Thyroid gland (tissue), 4 donors: ENCODE measurements around the gene CCNQ. TPM values are rescaled to one million over a fixed set of nuclear protein-coding genes. Genes with fewer than 3 reads are reported as not detected.

Source experiments
- DNase-seq, 2 donors: peaks; one replicate each; pipeline ENCODE4 v3.0.0-alpha.2; 2019
- H3K27ac ChIP-seq, 3 donors: fragments of 200-600 bp; sonication (generic); 1 replicate in 2 of 3; 2 replicates in 1 of 3; pipeline ENCODE4 v1.5.1; 2016 to 2019; ENCODE audit warnings: mild to moderate bottlenecking in 1 of 3, moderate library complexity in 1 of 3
- H3K27me3 ChIP-seq: fragments of 200-600 bp; sonication (generic); one replicate; pipeline ENCODE4 v1.5.1; 2019
- H3K36me3 ChIP-seq, 2 donors: fragments of 200-600 bp; sonication (generic); one replicate each; pipeline ENCODE4 v1.5.1; 2016 to 2019
- H3K4me1 ChIP-seq, 2 donors: fragments of 200-600 bp; sonication (generic); one replicate each; pipeline ENCODE4 v1.5.1; 2017 to 2019
- H3K4me3 ChIP-seq, 3 donors: fragments of 200-600 bp; sonication (generic); replicated peaks in 1 of 3; 1 replicate in 2 of 3; 2 replicates in 1 of 3; pipeline ENCODE4 v1.5.1; 2016; ENCODE audit warnings: mild to moderate bottlenecking in 1 of 3
- H3K9me3 ChIP-seq: fragments of 200-600 bp; sonication (generic); one replicate; pipeline ENCODE4 v1.5.1; 2017
- CTCF ChIP-seq, 6 experiments: fragments of 200-600 bp in 3 of 6; fragments of 450-650 bp in 3 of 6; sonication (generic) in 3 of 6; IDR thresholded peaks; one replicate each; pipeline ENCODE4 v1.5.1; 2016 to 2019; ENCODE audit warnings: antibody characterized with exemption in 6 of 6, mild to moderate bottlenecking in 2 of 6, inconsistent platforms in 1 of 6, moderate library complexity in 1 of 6
- POLR2A ChIP-seq, 2 donors: fragments of 450-650 bp; IDR thresholded peaks; one replicate each; pipeline ENCODE4 v1.6.1; 2017; ENCODE audit warnings: antibody characterized with exemption in 2 of 2, mild to moderate bottlenecking in 2 of 2, moderate library complexity in 1 of 2
- WGBS, 2 donors: methylation state at CpG; one replicate each; pipeline ENCODE4 v1.1.5; 2017; 5-methylcytosine and 5-hydroxymethylcytosine counted together
- intact Hi-C: fragments of 100-400 bp; cut with DNase I; formaldehyde crosslinking; loops from one replicate; pipeline ENCODE4 v1.15.1; 2023
- total RNA-seq, 4 donors: library from RNA; depleted of rRNA; stranded (reverse); fragments of >200 nt; gene quantifications; one replicate each; pipeline ENCODE4 v1.2.3, GENCODE V29; 2016

CCNQ gene
- total RNA-seq, 4 donors from 2014 or later = 22.0 to 43.3 (median 33.0) TPM

DNA sequence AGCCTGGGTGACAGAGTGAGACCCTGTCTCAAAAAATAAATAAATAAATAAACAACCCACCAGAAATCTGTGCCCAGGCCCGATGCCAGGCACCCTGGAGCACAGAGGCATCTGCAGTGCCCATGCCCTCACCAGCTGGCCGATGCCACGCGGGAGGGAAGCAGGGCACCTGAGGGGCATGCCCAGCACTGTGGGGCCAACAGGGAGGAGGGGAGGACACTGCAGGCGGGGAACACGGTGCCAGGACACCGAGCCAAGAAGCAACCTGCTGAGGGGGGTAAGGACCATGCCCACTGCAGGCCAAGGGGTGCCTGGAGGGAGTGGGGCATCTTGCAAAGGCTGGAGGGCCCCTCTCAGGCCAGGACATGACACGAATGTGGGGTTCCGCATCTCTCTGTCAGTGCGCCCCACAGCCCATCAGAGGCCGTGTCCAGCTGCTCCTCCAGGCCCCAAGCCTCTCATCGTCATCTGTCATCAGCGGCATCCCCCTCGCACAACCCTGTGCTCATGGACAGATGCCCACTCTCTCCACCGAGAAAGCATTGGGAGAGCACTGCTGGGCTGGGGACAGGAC, 34.8 kb upstream of the CCNQ start:
- 71 to 79% methylated on average over 4 to 11 of the region's 15 CpGs for WGBS, 2 donors

DNA sequence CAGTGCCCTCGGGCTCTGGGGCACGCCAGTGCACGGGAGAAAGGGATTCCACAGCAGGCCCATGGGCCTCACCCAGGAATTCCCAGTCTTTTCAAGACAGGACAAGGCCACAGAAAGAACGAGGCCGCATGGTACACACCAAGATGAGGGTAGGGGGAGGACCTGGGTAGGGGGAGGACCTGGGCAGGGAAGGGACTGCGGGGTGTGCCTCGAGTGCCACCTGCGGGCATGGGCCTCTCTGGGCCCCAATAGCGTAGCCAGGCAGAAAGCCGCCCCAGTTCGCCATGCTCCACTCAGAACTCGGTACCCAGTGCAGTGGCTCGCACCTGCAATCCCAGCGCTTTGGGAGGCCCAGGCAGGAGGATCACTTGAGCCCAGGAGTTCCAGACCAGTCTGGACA, 34.1 kb upstream of the CCNQ start:
- intact Hi-C loops = no loop called here
- WGBS, 2 donors = 96 to 100% methylated on average over 3 to 4 of the region's 14 CpGs
- DNase-seq = no peak
- H3K4me3 ChIP-seq = no peak overlapping the region
- no peaks in the 10 kb centered on the region for H3K27me3 ChIP-seq
- TF ChIP-seq POLR2A (IDR thresholded peaks at IDR 0.05) (no peak), CTCF (IDR thresholded peaks at IDR 0.05) (no peak)
- no peaks in the 10 kb centered on the region for H3K36me3 ChIP-seq
- no peak overlapping the region for H3K27ac ChIP-seq
- H3K9me3 ChIP-seq = no peaks in the 10 kb centered on the region
- H3K4me1 ChIP-seq = no peaks in the 10 kb centered on the region

More for the DNA sequence above, 34.8 kb upstream of the CCNQ start:
- intact Hi-C loops = no loop called here
- Histone ChIP-seq H3K4me3 (no peak overlapping the region), H3K9me3 (no peaks in the 10 kb centered on the region), H3K27ac (no peak overlapping the region), H3K36me3 (no peaks in the 10 kb centered on the region), H3K27me3 (no peaks in the 10 kb centered on the region), H3K4me1 (no peaks in the 10 kb centered on the region)
- DNase-seq = no peak
- no peak for TF ChIP-seq POLR2A (IDR thresholded peaks at IDR 0.05)
- no peak for TF ChIP-seq CTCF (IDR thresholded peaks at IDR 0.05)

GRCh38 chrX:153632595-153632946, 33.6 kb upstream of the CCNQ start:
- intact Hi-C loops = no loop called here
- H3K4me3 ChIP-seq = no peak overlapping the region
- TF ChIP-seq CTCF (IDR thresholded peaks at IDR 0.05) (no peak), POLR2A (IDR thresholded peaks at IDR 0.05) (no peak)
- no peaks in the 10 kb centered on the region for H3K36me3 ChIP-seq
- DNase-seq = no peak
- WGBS, 2 donors = 100% methylated on average over 2 of the region's 7 CpGs; no CpG with 5 or more reads in 1 of the 2 donors
- H3K4me1 ChIP-seq = no peaks in the 10 kb centered on the region
- H3K27me3 ChIP-seq = no peaks in the 10 kb centered on the region
- H3K9me3 ChIP-seq = no peaks in the 10 kb centered on the region
- no peak overlapping the region for H3K27ac ChIP-seq

DNA sequence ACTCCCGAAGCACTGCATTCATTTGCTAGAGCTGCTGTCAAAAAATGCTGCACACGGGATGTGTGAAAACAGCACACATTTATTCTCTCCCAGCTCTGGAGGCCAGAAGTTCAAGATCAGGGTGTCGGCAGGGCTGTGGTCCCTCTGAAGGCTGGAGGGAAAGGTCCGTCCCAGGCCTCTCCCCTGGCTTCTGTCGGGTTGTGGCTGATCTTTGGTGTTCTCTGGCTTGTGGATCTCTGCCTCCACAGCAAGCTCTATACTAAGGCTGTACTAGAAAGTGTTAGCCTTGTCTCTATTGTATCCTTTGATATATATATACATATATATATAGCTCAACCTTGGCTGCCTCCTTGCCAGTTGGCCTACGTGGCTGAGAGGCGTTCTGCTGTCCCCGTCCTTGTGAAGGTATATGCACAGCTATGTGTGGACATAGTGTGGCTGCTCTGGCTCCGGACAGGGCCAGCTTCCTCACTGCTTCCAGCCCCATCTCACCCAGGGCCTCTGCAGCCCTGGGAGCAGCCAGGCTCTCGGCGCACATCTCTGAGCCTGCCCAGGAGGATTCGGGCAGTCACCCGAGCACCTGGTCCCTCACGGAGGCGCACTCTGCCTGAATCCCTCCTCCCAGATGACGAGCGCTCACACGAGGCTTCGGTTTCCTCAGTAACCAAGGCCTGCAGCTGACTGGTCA, 33.1 kb upstream of the CCNQ start:
- TF ChIP-seq POLR2A (IDR thresholded peaks at IDR 0.05) (no peak), CTCF (IDR thresholded peaks at IDR 0.05) (no peak)
- H3K4me1 ChIP-seq = no peaks in the 10 kb centered on the region
- 93% methylated on average over 16 of the region's 19 CpGs; no CpG with 5 or more reads in 1 of the 2 donors for WGBS, 2 donors
- intact Hi-C loops = no loop called here
- H3K27ac ChIP-seq = no peak overlapping the region
- H3K27me3 ChIP-seq = no peaks in the 10 kb centered on the region
- no peak overlapping the region for H3K4me3 ChIP-seq
- H3K36me3 ChIP-seq = no peaks in the 10 kb centered on the region
- no peaks in the 10 kb centered on the region for H3K9me3 ChIP-seq
- no peak for DNase-seq

- Histone ChIP-seq H3K27ac (no peak overlapping the region), H3K27me3 (no peaks in the 10 kb centered on the region), H3K9me3 (no peaks in the 10 kb centered on the region), H3K4me1 (no peaks in the 10 kb centered on the region), H3K4me3 (no peak overlapping the region), H3K36me3 (no peaks in the 10 kb centered on the region)
- no peak for TF ChIP-seq CTCF (IDR thresholded peaks at IDR 0.05)
- no peak for TF ChIP-seq POLR2A (IDR thresholded peaks at IDR 0.05)
- 92 to 100% methylated on average over 2 of the region's 2 CpGs for WGBS, 2 donors
- intact Hi-C loops = no loop called here
- DNase-seq = no peak
Observed at GRCh38 chrX:153631346-153631745, 32.4 kb upstream of the CCNQ start.
